ENCODE measurements around the gene MLST8. TPM values are rescaled to one million over a fixed set of nuclear protein-coding genes. Genes with fewer than 3 reads are reported as not detected.

The MLST8 gene
- total and polyA plus RNA-seq, 2 of the 8 experiments (the other 6 are each of a cell fraction or from before 2014, with no cell fraction given), result 67.6 to 321 TPM

- FAIRE-seq (no peak), DNase-seq (ENCODE audit: low read depth in 1 of 2, low spot score in 2 of 2) (no peak)
- no peak overlapping the region for H3K23ac ChIP-seq (ENCODE audit: insufficient read length)
- TF ChIP-seq TAF1 (IDR thresholded peaks at IDR 0.05; ENCODE audit: low read depth, low read length), result no peak
- TF ChIP-seq TAF7 (optimal IDR thresholded peaks at IDR 0.05; ENCODE audit: borderline replicate concordance, low read depth, low read length), result no peak
- H2BK5ac ChIP-seq (ENCODE audit: low read depth, low read length), result no peak overlapping the region
- H3K9me3 ChIP-seq (ENCODE audit: insufficient read depth in 2 of 2, low read depth in 1 of 2, low read length in 1 of 2), result no peaks in the 10 kb centered on the region
- no peak overlapping the region for H4K91ac ChIP-seq (replicated peaks; ENCODE audit: insufficient read length, low read length)
- no peak overlapping the region for H2BK120ac ChIP-seq (replicated peaks; ENCODE audit: low read depth, low read length)
- H2AK5ac ChIP-seq (ENCODE audit: low read depth, low read length), result no peak overlapping the region
- H2BK20ac ChIP-seq (ENCODE audit: low read length), result no peak overlapping the region
- no peak overlapping the region for H3K14ac ChIP-seq (ENCODE audit: insufficient read length)
- no peaks in the 10 kb centered on the region for H3K36me3 ChIP-seq (ENCODE audit: control insufficient read depth in 2 of 4, insufficient read depth in 4 of 4, low read length in 3 of 4)
- no peak overlapping the region for H2AFZ ChIP-seq (ENCODE audit: low read length)
- H3K23me2 ChIP-seq (ENCODE audit: low read depth, low read length), result peaks cover 8% of the 10 kb centered on the region; the same call in 1 of the 2 replicates
- no peak overlapping the region for H2BK12ac ChIP-seq (ENCODE audit: low read depth, low read length)
- H3K56ac ChIP-seq (replicated peaks; ENCODE audit: insufficient read length, low read depth, low read length), result no peak overlapping the region
- H4K5ac ChIP-seq (ENCODE audit: insufficient read length, low read depth, low read length), result no peak overlapping the region
- no peak overlapping the region for H2BK15ac ChIP-seq (ENCODE audit: low read length)
- H3K79me2 ChIP-seq (ENCODE audit: control insufficient read depth in 1 of 2, insufficient read depth in 2 of 2, low read length in 2 of 2), result no peaks in the 10 kb centered on the region
- H3K9ac ChIP-seq (replicated peaks in 1 of 4; ENCODE audit: extremely low read depth in 1 of 4, low read depth in 3 of 4, low read length in 3 of 4), result no peak overlapping the region
- no peak overlapping the region for H3K18ac ChIP-seq (ENCODE audit: extremely low read depth, low read length)
- H3K27me3 ChIP-seq (replicated peaks in 1 of 4; ENCODE audit: control insufficient read depth in 3 of 4, extremely low read depth in 1 of 4, insufficient read depth in 3 of 4, low read length in 3 of 4), result peaks cover 4 to 34% (median 24%) of the 10 kb centered on the region in 4 experiments
- no peaks in the 10 kb centered on the region for H3K79me1 ChIP-seq (ENCODE audit: low read depth, low read length)
- peaks cover 4 to 14% of the 10 kb centered on the region in 2 experiments for H4K20me1 ChIP-seq (replicated peaks in 1 of 2; ENCODE audit: control insufficient read depth in 1 of 2, insufficient read depth in 2 of 2, low read length in 2 of 2)
- no peak overlapping the region for H3K4me3 ChIP-seq (ENCODE audit: extremely low read depth in 1 of 4, insufficient read depth in 2 of 4, low read depth in 3 of 4, low read length in 4 of 4)
- H3K4me1 ChIP-seq (replicated peaks in 1 of 4; ENCODE audit: control insufficient read depth in 3 of 4, insufficient read depth in 4 of 4, low read length in 3 of 4), result peaks cover 0 to 10% (median 3%) of the 10 kb centered on the region in 4 experiments; a peak in 4 of 7 replicates
- H3K4ac ChIP-seq (replicated peaks; ENCODE audit: insufficient read length, low read depth, low read length), result no peak overlapping the region
- WGBS, 2 experiments (ENCODE audit: extremely low coverage in 1 of 2, insufficient coverage in 1 of 2, insufficient read length in 1 of 2, insufficient replicate concordance in 2 of 2, low coverage in 1 of 2, low lambda C conversion rate in 2 of 2, missing lambda C conversion rate in 1 of 2), result 80% methylated on average over 4 of the region's 4 CpGs; no CpG with 5 or more reads in 1 of the 2 experiments
- ChIA-PET CTCF (ENCODE audit: partially characterized antibody) (interaction anchor here (0.9 to 2.0 kb wide), 3 partner anchors 10 to 38 kb away, joined by 3 to 6 read pairs (median 6); partner anchors contain the start of gene DNASE1L2), POLR2A (ENCODE audit: partially characterized antibody) (interaction anchor here (0.5 to 6.9 kb wide), 11 partner anchors 8 to 323 kb away, joined by 3 to 63 read pairs (median 6); partner anchors contain the start of genes BRICD5, DNASE1L2, ECI1 and MLST8)
- H4K8ac ChIP-seq (ENCODE audit: extremely low read depth, insufficient read depth, low read length), result no peak overlapping the region
- H3K27ac ChIP-seq (ENCODE audit: low read depth, low read length), result no peak overlapping the region
- no peak overlapping the region for H3K4me2 ChIP-seq (ENCODE audit: insufficient read depth in 1 of 2, low read depth in 2 of 2, low read length in 2 of 2)
Measured at GRCh38 chr16:2198283-2198682, 7.0 kb upstream of the MLST8 start.

All from H1 (cell line).